Stimulated activated CD4-positive, alpha-beta T cell treated with anti-CD3 and anti-CD28 coated beads, Interleukin-15, amount 100 ng/mL, for 24 hours (primary cell): ENCODE measurements around the gene RLBP1.
A peak's percentile ranks its signal among the peaks of the same experiment; 100 is the strongest.

Experiments used
- DNase-seq: peaks from one replicate; pipeline ENCODE4 v3.0.0-alpha.2; 2020

Gene RLBP1

GRCh38 chr15:89205991-89206585 is 15.3 kb downstream of the RLBP1 start:
- DNase-seq, result no peak

- DNase-seq, result peak; percentile 53
These were observed 17.6 kb downstream of the RLBP1 start for GRCh38 chr15:89203705-89204273.

DNA sequence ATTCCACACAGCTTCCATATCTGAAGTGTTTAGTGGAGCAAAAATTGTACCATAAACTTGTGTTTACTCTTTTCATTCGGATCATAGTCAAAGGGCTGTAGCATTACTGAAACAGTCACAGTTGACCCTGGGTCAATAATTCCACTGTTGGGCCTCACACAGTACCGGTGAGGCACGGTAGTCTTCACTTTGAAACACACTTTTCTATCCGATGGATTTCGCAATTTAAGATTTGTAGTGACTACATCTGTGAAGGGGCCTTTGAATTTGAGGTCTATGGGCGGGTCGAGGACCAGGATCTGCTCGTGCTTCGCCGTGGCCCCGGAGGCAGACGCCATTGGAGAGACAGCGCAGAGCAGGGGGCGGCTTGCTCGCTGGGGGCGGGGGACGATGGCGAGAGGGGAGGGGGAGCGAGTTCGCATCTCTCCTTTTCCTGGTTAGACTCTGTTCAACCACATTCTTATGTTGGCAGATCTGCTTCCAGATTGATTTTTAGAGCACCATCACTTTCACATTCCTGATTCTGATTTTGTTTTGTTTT is 19.8 kb downstream of the RLBP1 start:
- no peak for DNase-seq

- no peak for DNase-seq
These were observed 21.2 kb downstream of the RLBP1 start for GRCh38 chr15:89200182-89200581.

GRCh38 chr15:89199746-89200145 is 21.6 kb downstream of the RLBP1 start:
- DNase-seq, result no peak

DNA sequence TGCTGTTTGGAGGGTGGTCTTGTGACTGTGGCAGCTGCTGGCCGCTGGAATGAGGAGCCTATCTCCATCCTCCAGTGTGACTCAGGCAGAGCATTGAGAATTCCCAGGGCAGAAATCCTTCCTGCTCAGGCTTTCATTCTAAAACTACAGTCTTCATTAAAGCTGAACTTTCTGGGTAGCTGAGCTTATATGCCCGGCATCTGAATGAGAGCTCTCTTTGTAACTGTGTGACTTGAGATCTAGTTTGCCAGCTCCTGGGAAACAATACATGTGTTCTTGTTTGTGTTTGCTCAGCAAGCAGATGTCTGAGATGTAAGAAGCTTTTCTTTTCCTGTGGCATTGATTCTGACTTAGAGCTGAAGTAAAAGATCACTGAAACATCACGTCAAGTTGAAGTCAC is 22.4 kb downstream of the RLBP1 start:
- no peak for DNase-seq

DNA sequence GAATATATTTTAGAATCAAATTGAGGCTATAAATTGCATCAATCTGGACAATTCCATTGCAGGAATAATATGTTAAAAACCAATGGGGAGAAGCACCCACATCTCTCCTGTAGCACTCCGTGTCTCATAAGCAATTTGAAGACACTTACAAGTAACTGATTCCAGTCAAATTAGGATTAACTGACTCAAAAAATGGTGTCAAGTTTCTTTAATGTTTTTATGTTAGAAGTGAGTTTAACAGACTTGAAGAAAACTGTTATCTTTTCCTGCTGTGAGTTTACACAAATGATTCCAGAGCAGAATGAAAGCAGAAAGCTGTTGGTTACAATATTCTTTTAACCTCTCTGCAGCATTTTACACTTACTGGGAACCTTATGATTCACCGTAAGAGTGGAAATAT is 23.2 kb downstream of the RLBP1 start:
- no peak for DNase-seq

- peak; percentile 35 for DNase-seq
These were observed 23.8 kb downstream of the RLBP1 start for GRCh38 chr15:89197503-89197971.

DNA sequence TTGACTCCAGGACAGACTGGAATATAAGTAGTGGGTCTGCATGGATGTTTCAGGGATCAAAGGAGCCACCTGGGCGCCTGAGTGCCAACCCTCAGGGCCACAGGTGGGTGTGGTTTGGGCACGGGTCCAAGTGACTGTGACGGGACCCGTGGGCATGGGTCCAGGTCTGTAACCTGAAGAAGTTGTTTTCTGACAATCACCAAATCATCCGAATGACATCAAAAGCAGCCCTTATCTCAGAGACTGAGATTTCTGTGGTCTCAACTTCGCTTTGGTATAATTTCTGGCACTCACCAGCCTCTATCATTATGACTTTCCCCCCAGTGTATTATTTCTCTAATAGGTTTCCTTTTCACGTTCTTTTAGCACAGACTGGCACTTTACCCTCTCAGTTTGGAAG is 24.4 kb downstream of the RLBP1 start:
- peak; percentile 66 for DNase-seq

DNA sequence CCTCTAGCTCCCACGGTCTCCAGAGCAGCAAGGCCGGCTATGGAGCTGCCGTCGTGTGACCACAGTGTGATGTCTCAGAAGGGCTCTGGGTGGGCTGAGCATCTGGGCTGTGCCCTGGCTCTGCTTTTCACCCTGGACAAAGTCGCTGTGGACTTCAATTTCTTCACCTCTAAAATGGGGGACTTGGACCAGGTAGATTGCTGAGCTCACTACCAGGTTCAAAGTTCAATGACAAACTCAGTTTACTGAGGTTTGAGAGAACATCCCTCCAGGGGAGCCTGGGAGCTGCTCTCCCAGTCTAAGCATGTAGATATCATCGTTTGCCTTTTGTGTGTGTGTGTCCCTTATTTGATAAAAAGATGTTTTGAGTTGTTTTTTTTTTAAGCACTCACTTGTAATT is 25.1 kb downstream of the RLBP1 start:
- DNase-seq, result no peak

DNA sequence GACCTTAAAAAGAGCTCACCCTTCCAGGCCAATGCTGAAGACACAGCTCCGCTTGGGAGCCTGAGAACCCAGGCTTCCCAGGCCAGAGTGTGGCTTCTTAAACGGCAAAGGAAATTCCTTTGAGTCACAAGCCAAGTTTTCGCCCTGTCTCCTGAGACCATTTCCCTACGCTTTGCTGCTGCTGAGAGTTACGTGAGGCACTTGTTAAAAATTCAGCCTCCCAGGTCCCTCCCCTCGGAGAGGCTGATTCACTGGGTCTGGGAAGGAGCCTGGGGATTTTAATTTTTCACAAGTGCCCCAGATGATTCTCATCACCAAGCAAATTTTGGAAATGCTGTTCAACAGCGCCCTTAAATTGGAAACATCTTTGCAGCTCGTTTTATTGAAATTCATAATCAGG is 25.5 kb downstream of the RLBP1 start:
- no peak for DNase-seq

GRCh38 chr15:89194608-89195007 is 26.8 kb downstream of the RLBP1 start:
- no peak for DNase-seq

- DNase-seq, result no peak
These were observed 28.6 kb downstream of the RLBP1 start for GRCh38 chr15:89192766-89193165.

DNA sequence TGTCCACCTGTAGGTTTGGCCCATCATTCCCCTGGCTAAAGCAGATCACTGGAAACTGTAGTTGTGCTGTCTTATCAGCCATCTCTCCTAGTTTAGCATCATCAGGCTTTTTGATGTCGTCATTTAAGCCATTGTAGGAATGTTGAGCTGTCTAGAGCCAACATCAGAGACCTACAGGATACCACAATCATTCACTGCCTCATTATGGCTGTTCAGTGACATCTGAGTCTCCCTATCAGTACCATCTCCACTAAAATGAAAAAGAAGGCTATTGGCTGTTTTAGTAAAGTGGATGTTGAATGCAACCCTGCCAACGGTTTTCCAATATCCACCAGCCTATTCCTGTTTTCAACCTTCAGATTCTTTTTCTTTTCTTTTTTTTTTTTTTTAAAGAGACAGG is 29.2 kb downstream of the RLBP1 start:
- DNase-seq, result no peak

DNA sequence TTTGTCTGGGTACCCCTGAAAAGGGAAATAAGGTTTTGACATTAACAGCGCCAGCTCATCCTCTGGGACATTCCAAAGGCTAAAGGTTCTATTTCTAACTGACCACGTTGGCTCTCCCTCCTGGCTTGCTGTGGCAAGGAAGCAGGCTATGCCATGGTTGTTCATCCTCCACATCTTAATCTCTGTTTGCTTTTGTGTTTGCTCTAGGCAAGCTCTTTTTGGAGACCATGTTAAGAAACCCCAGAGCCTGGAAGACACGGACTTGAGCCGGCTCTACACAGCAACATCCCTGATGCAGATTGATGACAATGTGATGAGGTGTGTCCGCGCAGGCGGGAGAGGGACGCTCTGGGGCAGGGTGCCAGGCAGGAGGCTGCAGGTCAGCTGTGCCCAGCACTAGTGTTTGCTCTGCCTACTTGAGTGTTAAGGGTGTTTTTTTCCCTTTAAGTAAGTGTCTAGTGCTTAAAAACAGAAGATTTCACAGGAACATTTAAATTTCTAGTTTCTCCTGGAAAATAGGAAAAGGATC is 33.3 kb downstream of the RLBP1 start:
- DNase-seq, result no peak

- no peak for DNase-seq
These were observed 33.9 kb downstream of the RLBP1 start for GRCh38 chr15:89187301-89187985.

- no peak for DNase-seq
These were observed 34.6 kb downstream of the RLBP1 start for GRCh38 chr15:89186803-89187202.

DNA sequence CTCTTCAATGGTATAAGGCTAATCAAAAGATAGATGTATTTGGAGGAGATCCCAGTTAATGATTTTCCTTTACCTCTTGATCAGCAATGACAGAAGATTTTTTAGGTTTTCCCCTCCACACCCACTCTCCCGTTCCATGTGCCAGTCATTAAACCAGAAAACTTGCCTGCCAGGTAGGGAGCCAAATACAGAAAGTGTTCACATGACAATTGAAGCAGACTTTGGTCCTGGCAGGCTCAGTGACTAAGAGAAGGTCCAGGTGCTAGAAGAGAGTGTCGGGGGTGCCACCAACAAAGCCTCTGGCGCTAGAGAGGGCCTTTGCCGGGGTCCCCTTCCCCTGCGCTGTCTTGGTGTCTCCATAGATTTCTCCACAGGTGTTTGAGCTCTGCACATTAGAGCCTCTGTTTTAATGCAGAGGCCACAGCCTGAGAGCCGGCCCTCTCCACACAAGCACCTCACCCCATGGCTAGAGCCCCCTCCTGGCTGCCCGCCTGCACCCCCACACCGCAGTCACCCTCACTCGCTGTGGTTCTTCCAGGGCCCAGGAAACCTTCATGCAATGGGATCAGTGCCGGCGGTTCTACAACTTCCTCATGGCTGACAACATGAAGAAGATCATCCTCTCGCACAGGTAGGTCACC is 36.4 kb downstream of the RLBP1 start:
- no peak for DNase-seq

DNA sequence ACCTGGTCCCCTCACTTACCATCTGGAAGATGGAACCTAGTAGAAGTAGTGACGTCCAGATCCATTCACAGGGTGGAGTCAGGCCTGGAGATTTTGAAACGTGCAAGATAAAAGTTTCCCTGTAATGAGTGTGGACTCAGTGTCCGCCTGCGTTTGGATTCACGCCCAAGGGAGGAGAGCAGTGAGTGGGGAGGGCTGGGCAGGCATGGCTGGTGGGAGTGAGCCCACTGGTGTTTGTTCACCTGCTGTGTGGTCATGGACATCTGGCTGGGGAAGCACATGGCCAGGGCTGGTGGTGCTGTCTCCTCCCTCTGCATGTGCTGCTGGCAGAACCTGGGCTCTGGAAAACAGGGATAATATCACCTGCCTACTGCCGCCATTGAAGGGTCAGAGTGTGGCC is 37.0 kb downstream of the RLBP1 start:
- no peak for DNase-seq

GRCh38 chr15:89179966-89180875 is 41.2 kb downstream of the RLBP1 start:
- DNase-seq, result peak; percentile 79

DNA sequence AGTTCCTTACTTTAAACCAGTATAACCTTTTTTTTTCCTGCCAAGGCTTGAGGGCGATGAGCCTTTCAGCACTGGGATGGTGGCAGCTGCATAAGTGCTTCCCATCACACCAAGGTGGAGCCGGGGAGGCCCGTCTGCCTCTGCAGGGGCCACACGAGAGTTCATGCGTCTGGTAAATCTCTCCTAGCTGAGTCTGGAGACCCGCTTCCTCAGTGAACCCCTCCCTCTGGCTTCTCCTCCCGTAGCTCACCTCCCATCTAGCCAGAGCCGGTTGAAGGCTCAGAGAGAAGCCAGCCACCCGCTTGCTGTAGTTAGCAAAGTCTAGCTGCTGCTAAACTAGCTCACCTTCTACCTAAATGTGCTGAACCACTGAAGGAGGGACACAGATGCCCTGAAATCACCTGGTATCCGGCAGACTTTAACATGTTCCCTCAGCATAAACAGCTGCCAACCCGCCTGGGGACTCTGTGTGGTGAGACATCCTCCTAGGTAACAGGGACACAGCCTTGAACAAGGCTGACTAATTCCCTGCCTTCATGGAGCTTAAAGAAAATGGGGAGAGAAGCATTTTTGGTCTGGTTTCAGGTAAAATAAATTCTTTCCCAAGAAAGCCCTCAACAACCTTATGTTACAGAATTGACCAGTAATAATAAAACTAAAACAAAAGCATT is 42.9 kb downstream of the RLBP1 start:
- DNase-seq, result no peak
